Temporal lobe (tissue), 1 donor: ENCODE data around the gene RIOK1. TPM values are rescaled to one million over a fixed set of nuclear protein-coding genes. Genes with fewer than 3 reads are reported as not detected.

Experiments
- total RNA-seq: library from RNA; depleted of rRNA; stranded (reverse); fragments of >200 nt; gene quantifications from one replicate; pipeline ENCODE4 v1.2.3, GENCODE V29; 2014

Gene RIOK1
- total RNA-seq, 1 donor from 2014 or later = 21.4 TPM

Other genes with a start within 250 kb of the RIOK1 start
- gene SSR1, start 76.6 kb upstream of the RIOK1 start, total RNA-seq = 42.5 TPM
- gene CAGE1, start 66 bp upstream of the RIOK1 start, total RNA-seq = not detected
- 9.3 TPM for gene DSP, start 151.9 kb downstream of the RIOK1 start, total RNA-seq
- 12.5 TPM for gene SNRNP48, start 200.4 kb downstream of the RIOK1 start, total RNA-seq